IPS-NIHi11 (cell line): ENCODE measurements around the gene IFI35.
A peak's percentile ranks its signal among the peaks of the same experiment; 100 is the strongest.
"Not testable (repeated sequence)": the region's sequence is repeated elsewhere in the genome, so short reads cannot be mapped to it uniquely, and the experiment has no call there.

Experiments
- DNase-seq: peaks from one replicate; pipeline ENCODE4 v3.0.0; 2012; ENCODE audit warnings: mixed read lengths, low spot score

IFI35 gene

DNA sequence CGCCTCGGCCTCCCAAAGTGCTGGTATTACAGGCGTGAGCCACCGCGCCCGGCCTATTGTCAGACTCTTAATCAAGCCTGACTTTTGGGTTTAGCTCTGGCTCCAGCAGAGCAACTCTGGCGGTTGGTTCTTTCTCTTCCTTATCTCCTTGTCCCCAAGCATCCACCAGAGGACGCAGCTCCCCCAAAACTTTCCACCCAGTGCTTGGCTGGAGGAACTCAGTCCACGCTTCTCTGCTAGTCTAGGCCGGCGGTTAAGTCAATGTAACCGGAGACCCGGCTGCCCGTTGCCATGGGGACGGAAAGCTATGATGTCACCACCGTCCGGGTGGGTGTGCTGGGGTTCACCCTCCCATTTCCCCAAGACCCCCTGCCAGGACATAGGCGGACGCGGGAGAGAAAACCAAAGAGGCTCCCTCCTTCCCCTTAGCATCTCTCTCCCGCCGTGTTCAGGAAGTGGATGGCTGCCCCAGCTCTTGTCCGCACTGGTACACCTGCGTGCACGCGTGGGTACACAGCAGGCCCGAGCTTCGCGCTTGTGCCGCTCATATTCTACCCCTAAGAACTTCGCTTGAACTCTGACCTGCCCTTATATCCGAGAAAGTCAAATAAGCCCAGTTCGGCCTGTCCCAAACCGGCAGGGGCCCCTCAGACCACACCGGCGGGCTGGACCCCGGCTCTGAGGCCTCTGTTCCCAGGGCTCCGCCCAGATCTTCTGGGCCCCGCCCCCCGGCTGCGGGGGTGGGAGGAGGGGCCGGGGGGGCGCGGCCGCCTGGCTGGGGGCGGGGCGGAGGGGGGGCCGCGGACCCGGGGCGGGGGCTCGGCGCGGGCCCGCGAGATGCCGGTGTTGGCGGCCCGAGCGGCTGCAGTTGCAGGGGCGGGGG, 18.1 kb downstream of the IFI35 start, which contains the start of gene RND2:
RND2 (plus strand) TSS at position 825 of the 883 bp plus-strand sequence. CDS start 117 bp downstream, outside the sequence.
- peak; percentile 94 for DNase-seq

DNA sequence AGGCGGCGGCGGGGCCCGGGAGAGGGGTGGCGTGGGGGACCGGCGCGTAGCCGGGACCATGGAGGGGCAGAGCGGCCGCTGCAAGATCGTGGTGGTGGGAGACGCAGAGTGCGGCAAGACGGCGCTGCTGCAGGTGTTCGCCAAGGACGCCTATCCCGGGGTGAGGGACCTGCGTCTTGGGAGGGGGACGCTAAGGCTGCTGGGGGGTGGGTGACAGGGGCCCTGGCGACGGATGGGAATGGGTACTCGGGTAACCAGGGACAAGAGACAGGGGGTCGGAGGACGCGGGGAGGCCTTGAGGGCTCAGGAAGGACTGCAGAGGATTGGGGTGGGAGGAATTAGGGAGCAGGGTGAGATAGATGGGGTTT, 18.7 kb downstream of the IFI35 start:
- no peak for DNase-seq

- DNase-seq, result no peak
Observed at GRCh38 chr17:43025766-43026537, 19.4 kb downstream of the IFI35 start.

- no peak for DNase-seq
Observed at GRCh38 chr17:43026595-43026994, 20.0 kb downstream of the IFI35 start.

GRCh38 chr17:43027091-43028032, 20.8 kb downstream of the IFI35 start:
- DNase-seq, result peak; percentile 39

DNA sequence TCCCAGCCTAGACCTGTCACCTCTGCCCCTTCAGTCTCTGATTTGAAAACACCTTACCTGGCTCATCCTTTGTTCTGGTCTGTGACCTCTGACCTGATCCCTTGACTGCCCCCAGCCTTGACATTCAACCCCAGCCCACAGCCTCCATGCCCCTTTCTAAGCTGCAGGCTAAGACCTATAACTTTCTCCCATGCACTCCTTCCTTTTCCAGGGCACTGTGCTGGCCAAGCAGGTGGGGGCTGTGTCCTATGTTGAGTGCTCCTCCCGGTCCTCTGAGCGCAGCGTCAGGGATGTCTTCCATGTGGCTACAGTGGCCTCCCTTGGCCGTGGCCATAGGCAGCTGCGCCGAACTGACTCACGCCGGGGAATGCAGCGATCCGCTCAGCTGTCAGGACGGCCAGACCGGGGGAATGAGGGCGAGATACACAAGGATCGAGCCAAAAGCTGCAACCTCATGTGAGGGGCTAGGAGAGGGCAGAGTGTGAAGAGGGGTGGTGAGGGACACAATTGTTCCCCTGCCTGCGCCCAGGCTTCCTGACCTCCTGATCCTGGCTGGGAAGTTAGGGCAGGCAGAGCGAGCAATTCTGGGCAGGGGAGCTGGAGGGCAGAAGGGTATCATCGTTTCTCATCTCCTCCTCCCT, 21.8 kb downstream of the IFI35 start:
- DNase-seq, result no peak

DNA sequence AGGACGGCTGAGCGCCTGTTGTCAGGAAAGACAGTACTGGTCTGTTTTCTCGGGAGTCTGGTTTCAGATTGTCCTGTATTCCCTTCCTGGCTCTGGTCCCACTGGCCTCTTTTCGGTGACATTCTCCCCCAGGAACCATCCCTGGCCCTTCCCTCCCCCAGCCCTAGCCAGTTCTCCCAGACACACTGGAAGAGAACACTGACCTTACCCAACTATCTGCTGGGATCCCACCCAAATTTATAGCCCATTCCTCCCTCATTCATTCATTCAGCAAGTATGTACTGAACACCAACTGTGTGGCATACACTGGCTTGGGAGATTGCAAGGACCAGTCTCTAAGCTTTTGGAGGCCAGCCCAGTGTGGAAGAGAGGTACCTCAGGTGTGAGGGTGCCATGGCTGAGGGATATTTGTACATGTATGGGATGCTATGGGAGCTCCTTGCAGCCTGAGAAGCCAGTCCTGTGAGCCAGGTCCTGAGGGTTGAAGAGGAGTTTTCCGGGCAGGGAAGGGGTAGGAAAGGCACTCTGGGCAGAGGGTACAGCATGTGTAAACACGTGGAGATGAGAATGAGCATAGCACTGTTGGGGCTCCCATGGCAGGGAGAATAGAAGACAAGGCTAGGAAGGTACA, 23.7 kb downstream of the IFI35 start:
- DNase-seq, result no peak

DNA sequence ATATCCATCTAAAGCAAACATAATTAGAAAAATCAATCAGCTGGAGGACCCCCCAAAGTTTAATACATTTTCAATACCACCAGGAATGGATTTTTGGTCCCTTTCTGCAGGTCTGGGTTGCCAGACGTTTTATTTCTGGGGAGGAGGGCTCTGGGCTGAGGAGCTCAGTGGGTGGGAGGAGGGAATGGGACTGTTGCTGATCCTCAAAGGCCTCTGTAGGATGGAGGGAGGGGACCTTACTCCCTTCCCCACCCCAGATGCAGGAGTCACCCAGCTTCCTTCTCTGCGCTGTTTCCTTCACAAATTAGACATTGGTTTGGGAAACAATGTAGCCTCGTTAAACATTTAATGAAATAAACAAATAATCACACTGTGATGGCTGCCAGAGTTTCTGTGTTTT, 25.1 kb downstream of the IFI35 start:
- no peak for DNase-seq

DNA sequence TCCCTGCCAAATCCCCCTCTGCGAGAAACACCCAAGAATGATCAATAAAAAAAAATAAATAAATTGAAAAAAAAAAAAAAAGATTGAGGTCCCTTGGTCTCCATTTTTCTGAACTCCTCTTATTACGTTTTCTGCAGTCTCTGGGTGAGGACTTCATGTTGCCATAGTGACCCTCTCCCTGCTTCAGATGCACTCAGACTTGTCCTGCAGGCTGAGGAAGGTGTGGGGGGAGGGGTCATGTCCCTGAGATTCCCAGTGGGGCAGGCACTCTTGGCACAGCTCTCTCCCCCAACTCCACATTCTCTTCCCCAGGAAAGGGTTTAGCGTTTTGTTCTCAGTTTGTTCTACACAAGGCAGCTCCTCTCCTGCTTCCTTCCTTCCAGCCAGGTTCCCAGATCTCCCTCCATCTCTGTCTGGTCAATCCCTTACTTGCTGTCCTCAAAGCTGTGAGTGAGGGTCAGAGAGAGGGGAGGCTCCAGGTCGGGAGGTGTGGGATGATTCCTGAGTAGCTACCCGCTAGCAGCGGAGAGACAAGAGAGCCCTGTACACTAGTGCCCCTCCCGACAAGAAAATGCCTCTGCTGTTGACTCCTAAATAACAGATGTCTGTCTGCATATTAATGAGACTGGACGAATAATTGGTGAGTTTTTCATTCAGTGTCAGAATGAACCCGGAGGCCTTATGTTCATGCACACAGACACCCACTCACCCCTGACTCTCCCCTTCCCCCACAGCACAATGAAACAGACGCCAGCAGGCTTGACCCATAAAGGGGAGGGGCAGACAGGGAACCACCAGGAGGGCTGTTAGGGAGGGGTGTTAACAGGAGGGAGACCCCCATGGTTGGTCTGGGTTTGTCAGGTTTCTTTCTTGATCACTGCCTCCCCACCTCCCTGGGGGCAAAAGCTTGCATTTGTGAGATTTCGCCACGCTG, 27.6 kb downstream of the IFI35 start:
- peak; percentile 37 for DNase-seq

- DNase-seq, result no peak
Observed at GRCh38 chr17:43034894-43035293, 28.3 kb downstream of the IFI35 start.

DNA sequence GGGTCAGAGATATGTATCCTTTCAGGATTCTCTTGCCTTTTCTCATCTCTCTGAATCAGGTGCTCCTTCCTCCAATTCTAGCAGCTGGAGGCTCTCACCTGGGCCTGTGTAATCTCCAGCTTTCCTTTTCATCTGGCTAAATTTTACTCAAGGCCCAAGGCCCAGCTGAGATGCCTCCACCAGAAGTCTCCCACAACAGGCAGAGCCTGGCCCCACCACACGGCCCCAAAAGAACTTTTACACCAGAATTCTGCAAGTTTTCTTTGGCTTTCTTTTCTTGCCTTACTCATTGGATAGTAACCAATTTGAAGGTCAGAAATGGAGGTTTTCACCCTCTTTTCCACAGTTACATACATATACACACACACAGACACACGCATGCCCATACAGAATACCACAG, 33.1 kb downstream of the IFI35 start:
- DNase-seq, result no peak

DNA sequence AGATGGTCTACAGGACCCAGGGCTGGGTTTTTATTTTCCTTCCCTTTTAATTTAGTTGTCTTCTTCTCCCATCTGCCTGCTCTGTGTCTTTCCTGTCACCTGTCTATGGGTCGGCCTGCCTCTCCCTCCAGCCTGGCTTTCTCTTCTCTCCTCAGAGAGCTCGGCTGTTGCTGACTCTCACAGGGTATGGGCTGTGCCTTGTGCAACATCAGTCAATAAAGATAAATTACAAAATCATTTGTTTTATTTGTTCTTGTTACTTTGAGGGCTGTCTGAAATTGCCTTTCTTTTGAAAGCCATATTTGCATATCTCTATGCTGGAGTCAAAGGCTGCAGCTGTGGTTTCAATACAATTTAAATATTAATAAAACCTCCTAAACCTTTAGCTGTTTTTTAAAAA, 34.1 kb downstream of the IFI35 start:
- no peak for DNase-seq

DNA sequence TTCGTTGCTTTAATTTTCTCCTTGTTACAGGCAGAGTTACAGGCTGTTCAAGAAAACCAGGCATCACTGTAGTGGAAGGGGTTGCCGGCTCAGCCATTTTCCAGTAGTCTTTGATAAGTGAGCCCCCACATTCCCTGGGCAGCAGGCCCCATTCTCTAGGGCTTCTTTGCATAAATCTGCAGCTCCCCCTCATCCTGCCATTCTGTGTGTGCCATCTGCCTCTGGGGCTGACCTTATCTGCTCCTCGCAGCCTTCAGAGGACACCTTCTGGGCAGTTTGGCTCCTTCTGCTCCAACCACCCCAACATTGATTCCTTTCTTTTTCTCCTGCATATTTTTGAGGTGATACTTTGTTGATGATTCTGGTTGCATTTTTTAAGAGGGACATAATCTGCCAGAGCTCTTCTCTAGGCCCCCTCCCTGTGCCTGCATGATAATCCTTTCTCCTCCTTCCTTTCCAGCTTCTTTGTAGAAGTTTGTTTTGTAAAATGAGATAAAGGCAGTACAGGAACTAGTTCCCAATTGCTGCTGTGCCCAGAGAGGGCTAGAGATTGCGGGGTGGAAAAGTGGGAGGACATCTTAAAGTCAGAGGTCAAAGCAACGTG, 35.5 kb downstream of the IFI35 start:
- DNase-seq, result peak; percentile 26

- DNase-seq, result no peak
Observed at GRCh38 chr17:43043307-43043706, 36.7 kb downstream of the IFI35 start.

DNA sequence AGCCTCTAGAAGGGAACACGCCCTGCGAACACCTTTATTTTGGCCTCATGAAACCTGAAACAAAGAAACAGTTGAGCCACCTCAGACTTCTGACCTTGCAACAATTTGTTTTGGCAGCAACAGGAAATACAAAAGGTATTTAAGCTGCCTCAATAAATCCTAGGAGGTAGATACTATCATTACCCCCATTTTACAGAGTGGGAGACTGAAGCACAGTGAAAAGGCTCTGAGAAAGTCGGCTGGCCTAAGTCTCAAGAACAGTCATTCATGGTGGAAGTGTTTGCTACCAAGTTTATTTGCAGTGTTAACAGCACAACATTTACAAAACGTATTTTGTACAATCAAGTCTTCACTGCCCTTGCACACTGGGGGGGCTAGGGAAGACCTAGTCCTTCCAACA, 37.4 kb downstream of the IFI35 start:
- no peak for DNase-seq

DNA sequence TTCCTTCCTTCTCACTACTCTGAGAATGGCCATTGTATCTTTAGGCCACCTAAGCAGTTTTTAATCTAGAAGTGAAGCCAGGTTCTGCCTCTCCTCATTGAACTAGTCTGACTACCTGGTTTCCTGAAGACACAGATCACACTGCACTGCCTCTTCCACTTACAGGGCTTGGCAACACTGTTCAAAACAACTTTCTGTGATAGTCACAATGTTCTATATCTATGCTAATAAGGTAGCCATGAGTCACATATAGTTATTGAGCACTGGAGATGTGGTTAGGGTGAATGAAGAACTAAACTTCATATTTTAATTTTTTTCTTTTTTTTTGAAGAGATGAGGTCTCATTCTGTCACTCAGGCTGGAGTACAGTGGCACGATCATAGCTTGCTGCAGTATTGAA, 45.4 kb downstream of the IFI35 start:
- DNase-seq, result no peak

GRCh38 chr17:43053008-43053407, 46.4 kb downstream of the IFI35 start:
- DNase-seq, result not testable (repeated sequence)

DNA sequence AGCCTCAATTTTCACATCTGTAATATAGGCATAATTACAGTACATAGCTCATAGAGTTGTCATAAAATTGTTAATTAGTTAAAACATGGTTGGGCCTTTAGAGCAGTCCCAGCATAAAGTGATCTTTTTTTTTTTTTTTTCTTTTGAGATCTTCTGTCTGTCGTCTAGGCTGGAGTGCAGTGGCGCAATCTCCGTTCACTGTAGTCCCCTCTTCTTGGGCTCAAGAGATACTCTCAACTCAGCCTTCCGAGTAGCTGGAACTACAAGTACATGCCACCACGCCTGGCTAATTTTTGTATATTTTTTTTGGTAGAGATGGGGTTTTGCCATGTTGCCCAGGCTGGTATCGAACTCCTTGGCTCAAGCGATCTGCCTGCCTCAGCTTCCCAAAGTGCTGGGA, 49.5 kb downstream of the IFI35 start:
- no peak for DNase-seq

- no peak for DNase-seq
Observed at GRCh38 chr17:43062984-43063638, 56.5 kb downstream of the IFI35 start.
